Endodermal cell (in vitro differentiated cells): ENCODE results near the gene VASP. TPM values are rescaled to one million over a fixed set of nuclear protein-coding genes. Genes with fewer than 3 reads are reported as not detected.
A peak's percentile ranks its signal among the peaks of the same experiment; 100 is the strongest.

Source experiments
- DNase-seq: peaks from one replicate; pipeline ENCODE4 v3.0.0-alpha.2; 2017
- H3K27ac ChIP-seq: 2 replicates; pipeline ENCODE4 v1.5.1; 2013; ENCODE audit warnings: mild to moderate bottlenecking, low read depth, low read length, moderate library complexity
- H3K27me3 ChIP-seq: 2 replicates; pipeline ENCODE4 v1.6.1; 2013; ENCODE audit warnings: mild to moderate bottlenecking, low read length, moderate library complexity; ENCODE audit not compliant: insufficient read depth, control insufficient read depth, poor library complexity, severe bottlenecking
- H3K36me3 ChIP-seq: 2 replicates; pipeline ENCODE4 v1.7.0; 2013; ENCODE audit warnings: mild to moderate bottlenecking, low read length, moderate library complexity; ENCODE audit not compliant: control insufficient read depth, insufficient read depth
- H3K4me1 ChIP-seq: one replicate; pipeline ENCODE4 v1.7.0; 2013; ENCODE audit warnings: low read length; ENCODE audit not compliant: control insufficient read depth, insufficient read depth
- H3K4me3 ChIP-seq: 2 replicates; pipeline ENCODE4 v1.5.1; 2013; ENCODE audit warnings: mild to moderate bottlenecking, low read length, moderate library complexity
- H3K9ac ChIP-seq: 2 replicates; pipeline ENCODE4 v1.6.1; 2013; ENCODE audit warnings: mild to moderate bottlenecking, low read length, moderate library complexity; ENCODE audit not compliant: poor library complexity, severe bottlenecking; ENCODE audit errors: extremely low read depth
- H3K9me3 ChIP-seq: 2 replicates; pipeline ENCODE4 v1.6.1; 2013; ENCODE audit warnings: mild to moderate bottlenecking, low read length, moderate library complexity; ENCODE audit not compliant: control insufficient read depth
- H3K27ac Mint-ChIP-seq: 2 replicates; pipeline ENCODE4 v1.8.0; 2020; ENCODE audit warnings: mixed read lengths
- H3K27me3 Mint-ChIP-seq: 2 replicates; pipeline ENCODE4 v1.8.0; 2021; ENCODE audit warnings: mild to moderate bottlenecking, mixed read lengths; ENCODE audit not compliant: insufficient read depth
- H3K36me3 Mint-ChIP-seq: 2 replicates; pipeline ENCODE4 v1.8.0; 2020; ENCODE audit warnings: low read depth, mixed read lengths
- H3K4me1 Mint-ChIP-seq: 2 replicates; pipeline ENCODE4 v1.8.0; 2020; ENCODE audit warnings: mixed read lengths
- H3K4me3 Mint-ChIP-seq: 2 replicates; pipeline ENCODE4 v1.8.0; 2020; ENCODE audit warnings: mild to moderate bottlenecking, moderate library complexity, mixed read lengths
- H3K9me3 Mint-ChIP-seq: 2 replicates; pipeline ENCODE4 v1.8.0; 2020; ENCODE audit warnings: mild to moderate bottlenecking, mixed read lengths
- CTCF ChIP-seq: fragments of 200-600 bp; sonication (generic); conservative IDR thresholded peaks from 2 replicates; pipeline ENCODE4 v1.5.0; 2021; ENCODE audit warnings: antibody characterized with exemption, mild to moderate bottlenecking
- WGBS, 2 experiments: methylation state at CpG; one replicate each; pipeline versions ENCODE4 v1.1.5 to v1.1.7; 2013; ENCODE audit warnings: missing lambda C conversion rate in 2 of 2, mixed read lengths in 1 of 2; ENCODE audit not compliant: insufficient coverage in 1 of 2, insufficient read length in 1 of 2; 5-methylcytosine and 5-hydroxymethylcytosine counted together
- total RNA-seq, 2 donors: library from RNA; stranded (reverse); fragmentation: NEBNext Ultra II Directional in 1 of 2; extraction: Animal tissue kit (Norgen Biotek cat#: 25700) in 1 of 2; gene quantifications; 2 replicates in 1 of 2; 3 replicates in 1 of 2; pipeline ENCODE4 v1.2.1, GENCODE V29; 2021

VASP gene
- total RNA-seq, 2 donors from 2014 or later = 134 to 144 TPM

- Mint-ChIP-seq H3K4me3 (peak within 1 kb of the TSS; percentile 46), H3K27me3 (peaks cover 55% of the 10 kb centered on the region)
These were observed 8.7 kb upstream of the VASP start, which contains the start of gene PPM1N for GRCh38 chr19:45498411-45499195. Gene PPM1N (plus strand): TSS chr19:45498443. CDS start chr19:45498473, 30 bp downstream.

GRCh38 chr19:45499196-45500180, 7.8 kb upstream of the VASP start:
- peak overlapping the region; percentile 17 for H3K4me3 ChIP-seq
- no peaks in the 10 kb centered on the region for H3K36me3 ChIP-seq
- H3K27ac Mint-ChIP-seq = no peak overlapping the region
- WGBS, 2 experiments = 16 to 23% methylated on average over 23 to 37 of the region's 37 CpGs
- no peaks in the 10 kb centered on the region for H3K4me1 ChIP-seq
- H3K27me3 ChIP-seq = peaks cover 28% of the 10 kb centered on the region
- DNase-seq = peak; percentile 98
- H3K9ac ChIP-seq = no peak overlapping the region
- no peak for TF ChIP-seq CTCF
- H3K36me3 Mint-ChIP-seq = peaks cover 3% of the 10 kb centered on the region
- no peaks in the 10 kb centered on the region for H3K9me3 ChIP-seq
- no peaks in the 10 kb centered on the region for H3K9me3 Mint-ChIP-seq
- H3K4me3 Mint-ChIP-seq = peak overlapping the region; percentile 32
- H3K27ac ChIP-seq = no peak overlapping the region
- H3K27me3 Mint-ChIP-seq = peaks cover 58% of the 10 kb centered on the region
- peaks cover 8% of the 10 kb centered on the region for H3K4me1 Mint-ChIP-seq

More at GRCh38 chr19:45498411-45499195, 8.7 kb upstream of the VASP start, which contains the start of gene PPM1N:
- Mint-ChIP-seq H3K27ac (no peak within 1 kb of the TSS), H3K36me3 (peaks cover 7% of the 10 kb centered on the region), H3K4me1 (peaks cover 8% of the 10 kb centered on the region), H3K9me3 (no peaks in the 10 kb centered on the region)
- Histone ChIP-seq H3K27ac (no peak within 1 kb of the TSS), H3K9ac (no peak within 1 kb of the TSS), H3K4me3 (peak within 1 kb of the TSS; percentile 70), H3K27me3 (peaks cover 28% of the 10 kb centered on the region), H3K4me1 (no peaks in the 10 kb centered on the region), H3K9me3 (no peaks in the 10 kb centered on the region), H3K36me3 (peaks cover 4% of the 10 kb centered on the region)
- DNase-seq = peak; percentile 83
- peak; percentile 33 for TF ChIP-seq CTCF
- WGBS, 2 experiments = 4 to 5% methylated on average over 27 to 89 of the region's 89 CpGs

DNA sequence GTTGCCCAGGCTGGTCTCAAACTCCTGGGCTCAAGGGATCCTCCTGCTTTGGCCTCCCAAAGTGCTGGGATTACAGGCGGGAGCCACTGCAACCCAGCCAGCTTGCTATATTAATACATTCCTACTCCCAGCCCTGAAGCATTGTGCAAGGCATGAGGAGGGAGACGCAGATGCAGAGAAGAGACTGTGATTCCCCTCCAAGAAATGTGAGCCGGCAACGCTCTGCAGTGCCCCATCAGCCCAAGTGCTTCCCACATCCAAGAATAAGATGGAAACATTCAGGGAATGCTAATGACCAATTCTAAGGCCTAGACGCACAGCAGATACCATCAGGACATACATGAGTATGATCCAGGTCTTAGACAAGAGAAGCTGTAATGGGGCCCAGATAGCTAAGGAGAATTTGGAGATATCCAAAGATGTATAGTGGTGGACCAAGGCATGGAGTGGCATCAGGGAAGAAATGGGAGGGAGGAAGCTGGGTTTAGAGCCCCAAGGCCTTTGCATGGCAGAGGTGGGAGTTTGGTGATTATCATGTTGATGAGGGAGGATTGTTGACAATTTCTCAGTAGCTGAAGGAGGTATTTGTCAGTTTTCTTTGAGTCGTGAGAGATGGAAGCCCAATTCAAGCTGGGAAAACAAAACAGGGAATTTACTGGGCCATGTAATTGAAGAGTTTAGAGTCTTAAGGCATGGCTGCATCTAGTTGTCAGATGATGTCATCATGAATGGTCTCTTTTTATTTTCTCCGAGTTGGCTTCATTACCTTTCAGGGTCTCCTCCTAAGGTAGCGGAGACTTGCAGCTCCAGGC, 6.2 kb upstream of the VASP start:
- DNase-seq = peak; percentile 68
- H3K36me3 Mint-ChIP-seq = peaks cover 3% of the 10 kb centered on the region
- no peaks in the 10 kb centered on the region for H3K9me3 Mint-ChIP-seq
- Histone ChIP-seq H3K4me1 (no peaks in the 10 kb centered on the region), H3K36me3 (no peaks in the 10 kb centered on the region), H3K9ac (no peak overlapping the region), H3K4me3 (no peak overlapping the region), H3K27me3 (peaks cover 28% of the 10 kb centered on the region), H3K27ac (no peak overlapping the region), H3K9me3 (no peaks in the 10 kb centered on the region)
- no peak for TF ChIP-seq CTCF
- H3K27ac Mint-ChIP-seq = no peak overlapping the region
- no peak overlapping the region for H3K4me3 Mint-ChIP-seq
- peaks cover 16% of the 10 kb centered on the region for H3K4me1 Mint-ChIP-seq
- peaks cover 50% of the 10 kb centered on the region for H3K27me3 Mint-ChIP-seq
- WGBS, 2 experiments = 65 to 70% methylated on average over 7 to 8 of the region's 8 CpGs
